PC-9 (cell line): ENCODE measurements around the gene C5. TPM values are rescaled to one million over a fixed set of nuclear protein-coding genes. Genes with fewer than 3 reads are reported as not detected.

Experiments
- BruUV-seq: library from RNA; stranded (reverse); fragments of 400-500 nt; replicated peaks from 2 replicates; lab custom pipeline; 2021; lab: Mats Ljungman, UMichigan
- CTCF ChIA-PET: fragments of 300-600 bp; sonication (Branson Sonifier 250); formaldehyde crosslinking; loops from one replicate; lab custom pipeline; 2022; ENCODE audit warnings: antibody characterized with exemption; lab: Charles Lee
- POLR2A ChIA-PET: fragments of 300-600 bp; sonication (Branson Sonifier 250); formaldehyde crosslinking; loops from one replicate; lab custom pipeline; 2022; ENCODE audit warnings: antibody characterized with exemption; ENCODE audit not compliant: unreplicated experiment; lab: Charles Lee
- DNase-seq, 2 experiments: peaks; one replicate each; pipeline versions ENCODE4 v3.0.0 to v3.0.0-alpha.2; 2015 to 2022; ENCODE audit warnings: mixed read lengths in 1 of 2
- H2AFZ ChIP-seq: fragments of 200-600 bp; sonication (generic); 2 replicates; pipeline ENCODE4 v1.8.1; 2017; ENCODE audit warnings: antibody characterized with exemption
- H3F3A ChIP-seq: fragments of 200-600 bp; sonication (generic); 2 replicates; pipeline ENCODE4 v1.8.1; 2017; ENCODE audit warnings: antibody characterized with exemption, mild to moderate bottlenecking, low read depth; ENCODE audit not compliant: insufficient read depth
- H3K27ac ChIP-seq: fragments of 200-600 bp; sonication (generic); 2 replicates; pipeline ENCODE4 v1.6.1; 2016; ENCODE audit warnings: mixed run types
- H3K27me3 ChIP-seq: fragments of 200-600 bp; sonication (generic); 2 replicates; pipeline ENCODE4 v1.6.1; 2016; ENCODE audit warnings: low read depth, mixed run types; ENCODE audit not compliant: insufficient read depth
- H3K36me3 ChIP-seq: fragments of 200-600 bp; sonication (generic); 2 replicates; pipeline ENCODE4 v1.6.1; 2016; ENCODE audit warnings: low read depth, mixed run types
- H3K4me1 ChIP-seq: fragments of 200-600 bp; sonication (generic); replicated peaks from 2 replicates; pipeline ENCODE4 v1.6.1; 2016; ENCODE audit warnings: mixed run types; ENCODE audit not compliant: insufficient read depth
- H3K4me2 ChIP-seq: fragments of 200-600 bp; sonication (generic); 2 replicates; pipeline ENCODE4 v1.6.1; 2017; ENCODE audit warnings: mixed run types
- H3K4me3 ChIP-seq: fragments of 200-600 bp; sonication (generic); 2 replicates; pipeline ENCODE4 v1.6.1; 2016; ENCODE audit warnings: mixed run types
- H3K79me2 ChIP-seq: fragments of 200-600 bp; sonication (generic); 2 replicates; pipeline ENCODE4 v1.6.1; 2017; ENCODE audit warnings: low read depth, mixed run types
- H3K9me2 ChIP-seq: fragments of 200-600 bp; sonication (generic); 2 replicates; pipeline ENCODE4 v1.8.1; 2017; ENCODE audit warnings: mild to moderate bottlenecking; ENCODE audit not compliant: insufficient read depth
- H3K9me3 ChIP-seq: fragments of 200-600 bp; sonication (generic); 2 replicates; pipeline ENCODE4 v1.8.1; 2016; ENCODE audit warnings: low read depth; ENCODE audit not compliant: insufficient read depth
- H4K20me1 ChIP-seq: fragments of 200-600 bp; sonication (generic); 2 replicates; pipeline ENCODE4 v1.8.1; 2017; ENCODE audit not compliant: insufficient read depth
- CTCF ChIP-seq: fragments of 200-600 bp; sonication (generic); conservative IDR thresholded peaks from 2 replicates; pipeline ENCODE4 v1.6.1; 2017; ENCODE audit warnings: mixed run types, antibody characterized with exemption, mild to moderate bottlenecking, moderate library complexity
- EZH2 ChIP-seq: fragments of 200-600 bp; sonication (generic); IDR thresholded peaks from 2 replicates; pipeline ENCODE4 v1.8.0; 2017; ENCODE audit warnings: antibody characterized with exemption, low read depth
- intact Hi-C: fragments of 100-400 bp; cut with micrococcal nuclease; formaldehyde crosslinking; loops from one replicate; pipeline ENCODE4 v1.10.0; 2022; ENCODE audit not compliant: unreplicated experiment
- total RNA-seq: library from RNA; stranded (reverse); gene quantifications from 2 replicates; pipeline ENCODE4 v1.2.3, GENCODE V29; 2021

The C5 gene
- total RNA-seq, 1 experiment from 2014 or later: 11.5 TPM

DNA sequence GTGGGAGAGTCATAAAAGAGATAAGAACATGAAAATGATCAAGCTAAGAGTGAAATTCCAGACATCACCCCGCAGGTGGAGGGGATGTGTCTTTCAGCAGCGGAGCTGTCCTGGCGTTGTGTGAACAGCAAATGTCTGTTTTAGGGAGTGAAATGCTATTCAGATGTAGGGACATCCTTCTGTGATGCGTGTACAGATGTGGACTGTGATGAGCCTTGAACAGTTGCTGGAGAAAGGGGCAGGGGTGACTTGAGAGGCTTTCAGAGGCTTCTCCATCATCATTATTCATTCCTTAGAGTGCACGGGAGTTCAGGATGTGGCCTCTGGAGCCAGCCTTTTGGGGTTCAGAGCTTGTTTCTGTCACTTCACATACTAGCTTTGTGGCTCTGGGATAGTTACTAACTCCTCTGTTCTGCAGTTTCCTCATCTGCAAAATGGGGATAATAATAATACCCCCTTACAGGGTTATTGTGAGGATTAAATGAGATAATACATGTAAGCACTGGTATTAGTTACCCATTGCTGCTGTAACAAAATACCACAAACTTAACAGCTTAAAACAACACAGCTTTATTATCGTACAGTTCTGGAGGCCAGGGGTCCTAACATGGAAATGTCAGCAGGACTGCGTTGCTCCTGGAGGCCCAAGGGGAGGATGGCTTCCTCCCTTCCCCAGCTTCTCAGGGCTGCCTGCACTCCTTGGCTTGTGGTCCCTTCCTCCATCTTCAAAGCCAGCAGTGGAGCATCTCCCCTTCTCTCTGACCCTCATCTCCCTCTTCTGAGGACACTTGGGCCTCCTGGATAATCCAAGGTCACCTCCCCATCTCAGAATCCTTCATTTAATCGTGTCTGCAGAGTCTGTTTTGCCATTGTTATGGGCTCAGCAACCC is 132.8 kb downstream of the C5 start:
- H3K9me2 ChIP-seq: no peaks in the 10 kb centered on the region
- intact Hi-C loops: no loop called here
- H3K4me2 ChIP-seq: no peak overlapping the region
- ChIA-PET POLR2A (no interaction called here), CTCF (no interaction called here)
- H3K36me3 ChIP-seq: no peaks in the 10 kb centered on the region
- H4K20me1 ChIP-seq: no peaks in the 10 kb centered on the region
- H3K79me2 ChIP-seq: no peaks in the 10 kb centered on the region
- no peak overlapping the region for H2AFZ ChIP-seq
- TF ChIP-seq CTCF (no peak), EZH2 (no peak)
- no peaks in the 10 kb centered on the region for H3K27me3 ChIP-seq
- BruUV-seq: no TSS peak
- H3K4me3 ChIP-seq: no peak overlapping the region
- no peak for DNase-seq
- no peaks in the 10 kb centered on the region for H3K4me1 ChIP-seq
- H3K27ac ChIP-seq: no peak overlapping the region
- no peaks in the 10 kb centered on the region for H3F3A ChIP-seq
- H3K9me3 ChIP-seq: no peaks in the 10 kb centered on the region

DNA sequence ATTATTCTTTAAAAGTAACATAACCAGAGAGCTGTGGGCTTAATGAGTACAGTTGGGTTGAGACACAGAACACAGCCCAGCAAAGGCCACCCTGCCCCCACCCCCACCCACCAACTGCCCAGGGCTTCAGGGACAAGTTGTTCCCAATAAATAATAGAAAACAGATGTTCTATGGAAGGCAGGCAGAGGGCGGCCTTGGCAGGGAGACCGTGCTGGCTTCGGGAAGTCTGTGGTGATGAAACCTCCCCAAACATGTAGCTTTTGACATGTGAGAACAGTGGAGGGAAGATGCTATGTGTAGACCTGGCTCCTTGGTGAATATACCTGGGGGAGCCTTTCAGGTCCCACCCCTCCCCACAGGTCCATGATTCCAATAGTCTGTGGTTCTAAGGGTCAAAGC is 133.5 kb downstream of the C5 start:
- POLR2A ChIA-PET: no interaction called here

GRCh38 chr9:120915854-120916470 is 134.1 kb downstream of the C5 start:
- H3K4me2 ChIP-seq: no peak overlapping the region
- intact Hi-C loops: no loop called here
- no TSS peak for BruUV-seq
- TF ChIP-seq EZH2 (no peak), CTCF (no peak)
- POLR2A ChIA-PET: no interaction called here
- no peaks in the 10 kb centered on the region for H3K9me2 ChIP-seq
- no peaks in the 10 kb centered on the region for H4K20me1 ChIP-seq
- no peaks in the 10 kb centered on the region for H3F3A ChIP-seq
- no peaks in the 10 kb centered on the region for H3K36me3 ChIP-seq
- no peak overlapping the region for H3K27ac ChIP-seq
- H3K9me3 ChIP-seq: no peaks in the 10 kb centered on the region
- H2AFZ ChIP-seq: no peak overlapping the region
- CTCF ChIA-PET: no interaction called here
- H3K4me3 ChIP-seq: no peak overlapping the region
- no peaks in the 10 kb centered on the region for H3K79me2 ChIP-seq
- H3K27me3 ChIP-seq: no peaks in the 10 kb centered on the region
- H3K4me1 ChIP-seq: no peaks in the 10 kb centered on the region
- no peak for DNase-seq

More for the DNA sequence above, 133.5 kb downstream of the C5 start:
- no peak overlapping the region for H3K4me2 ChIP-seq
- CTCF ChIA-PET: no interaction called here
- no peaks in the 10 kb centered on the region for H3F3A ChIP-seq
- H3K4me3 ChIP-seq: no peak overlapping the region
- no peaks in the 10 kb centered on the region for H3K27me3 ChIP-seq
- H3K9me3 ChIP-seq: no peaks in the 10 kb centered on the region
- H3K9me2 ChIP-seq: no peaks in the 10 kb centered on the region
- intact Hi-C loops: no loop called here
- no peaks in the 10 kb centered on the region for H3K4me1 ChIP-seq
- H3K27ac ChIP-seq: no peak overlapping the region
- H3K36me3 ChIP-seq: no peaks in the 10 kb centered on the region
- DNase-seq: no peak
- no TSS peak for BruUV-seq
- no peak for TF ChIP-seq CTCF
- TF ChIP-seq EZH2: no peak
- no peaks in the 10 kb centered on the region for H3K79me2 ChIP-seq
- H2AFZ ChIP-seq: no peak overlapping the region
- H4K20me1 ChIP-seq: no peaks in the 10 kb centered on the region
